Neural progenitor cell (in vitro differentiated cells): ENCODE results near the gene EYS.

Experiments
- EZH2 ChIP-seq: fragments of 200-600 bp; sonication (generic); IDR thresholded peaks from 2 replicates; pipeline ENCODE4 v1.6.1; 2017; ENCODE audit warnings: antibody characterized with exemption, mild to moderate bottlenecking, moderate library complexity
- EZH2phosphoT487 ChIP-seq: fragments of 200-600 bp; sonication (generic); IDR thresholded peaks from 2 replicates; pipeline ENCODE4 v1.6.1; 2017; ENCODE audit warnings: antibody characterized with exemption
- TF ChIP-seq, protein P1 (sequence below): fragments of 200-600 bp; sonication (generic); IDR thresholded peaks from 2 replicates; pipeline ENCODE4 v1.5.1; 2017; ENCODE audit warnings: antibody characterized with exemption, mild to moderate bottlenecking

DNA sequence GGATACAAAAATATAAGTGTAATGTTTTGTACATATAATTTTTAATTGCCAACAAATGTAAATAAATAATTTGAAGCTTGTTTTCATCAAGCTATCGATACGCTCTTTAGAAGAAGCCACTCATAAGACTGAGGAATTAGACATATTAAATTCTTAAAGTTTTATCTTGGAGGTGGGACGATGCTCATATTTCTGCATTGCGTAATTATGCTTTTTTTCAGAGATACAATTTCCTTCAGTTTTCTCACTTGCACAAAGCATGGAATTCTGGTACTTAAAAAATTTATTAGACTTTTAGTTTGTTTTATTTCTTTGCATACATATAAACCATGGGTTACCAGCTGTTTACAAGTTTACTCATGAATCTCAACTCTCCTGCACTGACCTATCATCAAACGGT, 980.0 kb downstream of the EYS start:
- TF ChIP-seq, protein P1, sequence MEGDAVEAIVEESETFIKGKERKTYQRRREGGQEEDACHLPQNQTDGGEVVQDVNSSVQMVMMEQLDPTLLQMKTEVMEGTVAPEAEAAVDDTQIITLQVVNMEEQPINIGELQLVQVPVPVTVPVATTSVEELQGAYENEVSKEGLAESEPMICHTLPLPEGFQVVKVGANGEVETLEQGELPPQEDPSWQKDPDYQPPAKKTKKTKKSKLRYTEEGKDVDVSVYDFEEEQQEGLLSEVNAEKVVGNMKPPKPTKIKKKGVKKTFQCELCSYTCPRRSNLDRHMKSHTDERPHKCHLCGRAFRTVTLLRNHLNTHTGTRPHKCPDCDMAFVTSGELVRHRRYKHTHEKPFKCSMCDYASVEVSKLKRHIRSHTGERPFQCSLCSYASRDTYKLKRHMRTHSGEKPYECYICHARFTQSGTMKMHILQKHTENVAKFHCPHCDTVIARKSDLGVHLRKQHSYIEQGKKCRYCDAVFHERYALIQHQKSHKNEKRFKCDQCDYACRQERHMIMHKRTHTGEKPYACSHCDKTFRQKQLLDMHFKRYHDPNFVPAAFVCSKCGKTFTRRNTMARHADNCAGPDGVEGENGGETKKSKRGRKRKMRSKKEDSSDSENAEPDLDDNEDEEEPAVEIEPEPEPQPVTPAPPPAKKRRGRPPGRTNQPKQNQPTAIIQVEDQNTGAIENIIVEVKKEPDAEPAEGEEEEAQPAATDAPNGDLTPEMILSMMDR: no peak
- TF ChIP-seq EZH2phosphoT487 (no peak), EZH2 (no peak)
